ENCODE data around the gene MYOM3. TPM values are rescaled to one million over a fixed set of nuclear protein-coding genes. Genes with fewer than 3 reads are reported as not detected.

Gene MYOM3
- total RNA-seq, 1 donor from 2014 or later = not detected

- DNase-seq (ENCODE audit: extremely low spot score, unreplicated experiment) = no peak
- H3K27ac Mint-ChIP-seq (ENCODE audit: unreplicated experiment) = no peak overlapping the region
- H3K4me3 Mint-ChIP-seq (ENCODE audit: unreplicated experiment) = no peak overlapping the region
- H3K9me3 Mint-ChIP-seq (ENCODE audit: unreplicated experiment) = peaks cover 10% of the 10 kb centered on the region
- no peaks in the 10 kb centered on the region for H3K4me1 Mint-ChIP-seq (ENCODE audit: unreplicated experiment)
- TF ChIP-seq CTCF (IDR thresholded peaks at IDR 0.05) = no peak
- peaks cover 37% of the 10 kb centered on the region for H3K27me3 Mint-ChIP-seq (ENCODE audit: unreplicated experiment)
- H3K36me3 Mint-ChIP-seq (ENCODE audit: unreplicated experiment) = no peaks in the 10 kb centered on the region
Measured at GRCh38 chr1:24130385-24130784, 18.4 kb upstream of the MYOM3 start.

GRCh38 chr1:24127801-24128363, 15.9 kb upstream of the MYOM3 start:
- H3K9me3 Mint-ChIP-seq (ENCODE audit: unreplicated experiment) = peaks cover 10% of the 10 kb centered on the region
- no peak overlapping the region for H3K4me3 Mint-ChIP-seq (ENCODE audit: unreplicated experiment)
- H3K4me1 Mint-ChIP-seq (ENCODE audit: unreplicated experiment) = no peaks in the 10 kb centered on the region
- no peak for DNase-seq (ENCODE audit: extremely low spot score, unreplicated experiment)
- no peak overlapping the region for H3K27ac Mint-ChIP-seq (ENCODE audit: unreplicated experiment)
- H3K36me3 Mint-ChIP-seq (ENCODE audit: unreplicated experiment) = no peaks in the 10 kb centered on the region
- TF ChIP-seq CTCF (IDR thresholded peaks at IDR 0.05) = no peak
- H3K27me3 Mint-ChIP-seq (ENCODE audit: unreplicated experiment) = peaks cover 18% of the 10 kb centered on the region

DNA sequence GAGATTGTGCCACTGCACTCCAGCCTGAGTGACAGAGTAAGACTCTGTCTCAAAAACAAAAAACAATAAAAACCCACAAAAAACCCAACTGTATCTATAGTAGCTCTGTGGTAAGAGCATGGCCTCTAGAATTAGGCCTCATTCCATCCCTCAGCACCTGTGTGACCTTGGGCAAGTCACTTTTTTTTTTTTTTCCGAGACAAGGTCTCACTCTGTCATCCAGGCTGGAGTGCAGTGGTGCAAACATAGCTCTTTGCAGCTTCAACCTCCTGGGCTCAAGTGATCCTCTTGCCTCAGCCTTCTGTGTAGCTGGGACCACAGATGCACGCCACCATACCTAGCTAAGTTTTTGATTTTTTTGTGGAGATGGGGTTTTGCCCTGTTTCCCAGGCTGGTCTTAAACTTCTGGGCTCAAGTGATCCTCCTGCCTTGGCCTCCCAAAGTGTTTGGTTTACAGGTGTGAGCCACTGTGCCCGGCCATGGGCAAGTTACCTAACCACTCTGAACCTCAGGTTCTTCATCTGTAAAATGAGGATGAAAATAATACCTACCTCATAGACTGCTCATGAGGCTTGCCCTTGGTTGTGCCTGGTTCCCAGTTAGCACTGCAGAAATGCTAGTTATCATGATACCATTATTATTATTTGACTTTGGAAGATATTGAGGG, 15.3 kb upstream of the MYOM3 start:
- H3K4me3 Mint-ChIP-seq (ENCODE audit: unreplicated experiment) = no peak overlapping the region
- H3K36me3 Mint-ChIP-seq (ENCODE audit: unreplicated experiment) = no peaks in the 10 kb centered on the region
- peaks cover 16% of the 10 kb centered on the region for H3K27me3 Mint-ChIP-seq (ENCODE audit: unreplicated experiment)
- no peak for TF ChIP-seq CTCF (IDR thresholded peaks at IDR 0.05)
- peaks cover 10% of the 10 kb centered on the region for H3K9me3 Mint-ChIP-seq (ENCODE audit: unreplicated experiment)
- no peaks in the 10 kb centered on the region for H3K4me1 Mint-ChIP-seq (ENCODE audit: unreplicated experiment)
- no peak for DNase-seq (ENCODE audit: extremely low spot score, unreplicated experiment)
- no peak overlapping the region for H3K27ac Mint-ChIP-seq (ENCODE audit: unreplicated experiment)

- no peak overlapping the region for H3K4me3 Mint-ChIP-seq (ENCODE audit: unreplicated experiment)
- no peak overlapping the region for H3K27ac Mint-ChIP-seq (ENCODE audit: unreplicated experiment)
- no peak for TF ChIP-seq CTCF (IDR thresholded peaks at IDR 0.05)
- H3K4me1 Mint-ChIP-seq (ENCODE audit: unreplicated experiment) = no peaks in the 10 kb centered on the region
- peaks cover 13% of the 10 kb centered on the region for H3K27me3 Mint-ChIP-seq (ENCODE audit: unreplicated experiment)
- H3K9me3 Mint-ChIP-seq (ENCODE audit: unreplicated experiment) = peaks cover 9% of the 10 kb centered on the region
- H3K36me3 Mint-ChIP-seq (ENCODE audit: unreplicated experiment) = no peaks in the 10 kb centered on the region
- DNase-seq (ENCODE audit: extremely low spot score, unreplicated experiment) = no peak
Measured at GRCh38 chr1:24126672-24127023, 14.7 kb upstream of the MYOM3 start.

- peaks cover 11% of the 10 kb centered on the region for H3K27me3 Mint-ChIP-seq (ENCODE audit: unreplicated experiment)
- TF ChIP-seq CTCF (IDR thresholded peaks at IDR 0.05) = no peak
- H3K27ac Mint-ChIP-seq (ENCODE audit: unreplicated experiment) = no peak overlapping the region
- no peak for DNase-seq (ENCODE audit: extremely low spot score, unreplicated experiment)
- no peak overlapping the region for H3K4me3 Mint-ChIP-seq (ENCODE audit: unreplicated experiment)
- no peaks in the 10 kb centered on the region for H3K36me3 Mint-ChIP-seq (ENCODE audit: unreplicated experiment)
- H3K4me1 Mint-ChIP-seq (ENCODE audit: unreplicated experiment) = no peaks in the 10 kb centered on the region
- H3K9me3 Mint-ChIP-seq (ENCODE audit: unreplicated experiment) = peaks cover 3% of the 10 kb centered on the region
Measured at GRCh38 chr1:24126018-24126671, 14.2 kb upstream of the MYOM3 start.

All from osteocyte (in vitro differentiated cells).